ENCODE results near the gene OBSCN.

DNA sequence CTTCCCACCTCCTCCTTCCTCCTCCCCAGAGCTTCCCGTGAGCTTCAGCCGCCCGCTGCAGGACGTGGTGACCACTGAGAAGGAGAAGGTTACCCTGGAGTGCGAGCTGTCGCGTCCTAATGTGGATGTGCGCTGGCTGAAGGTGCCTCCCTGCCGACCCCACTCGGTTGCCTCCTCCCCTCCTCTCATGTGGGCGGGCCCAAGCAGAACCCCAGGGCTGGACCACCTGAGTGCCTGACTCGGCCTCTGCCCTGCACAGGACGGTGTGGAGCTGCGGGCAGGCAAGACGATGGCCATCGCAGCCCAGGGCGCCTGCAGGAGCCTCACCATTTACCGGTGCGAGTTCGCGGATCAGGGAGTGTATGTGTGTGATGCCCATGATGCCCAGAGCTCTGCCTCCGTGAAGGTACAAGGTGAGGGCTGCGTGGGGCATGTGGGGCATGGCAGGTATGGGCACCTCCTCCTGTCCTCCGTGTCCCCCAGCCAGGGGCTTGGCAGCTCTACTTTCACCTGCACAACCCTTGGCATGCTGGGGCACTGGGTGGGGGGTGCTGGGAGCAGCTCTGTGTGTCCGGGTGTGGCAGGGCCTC is 69.2 kb downstream of the OBSCN start:
- TF ChIP-seq, protein P1, sequence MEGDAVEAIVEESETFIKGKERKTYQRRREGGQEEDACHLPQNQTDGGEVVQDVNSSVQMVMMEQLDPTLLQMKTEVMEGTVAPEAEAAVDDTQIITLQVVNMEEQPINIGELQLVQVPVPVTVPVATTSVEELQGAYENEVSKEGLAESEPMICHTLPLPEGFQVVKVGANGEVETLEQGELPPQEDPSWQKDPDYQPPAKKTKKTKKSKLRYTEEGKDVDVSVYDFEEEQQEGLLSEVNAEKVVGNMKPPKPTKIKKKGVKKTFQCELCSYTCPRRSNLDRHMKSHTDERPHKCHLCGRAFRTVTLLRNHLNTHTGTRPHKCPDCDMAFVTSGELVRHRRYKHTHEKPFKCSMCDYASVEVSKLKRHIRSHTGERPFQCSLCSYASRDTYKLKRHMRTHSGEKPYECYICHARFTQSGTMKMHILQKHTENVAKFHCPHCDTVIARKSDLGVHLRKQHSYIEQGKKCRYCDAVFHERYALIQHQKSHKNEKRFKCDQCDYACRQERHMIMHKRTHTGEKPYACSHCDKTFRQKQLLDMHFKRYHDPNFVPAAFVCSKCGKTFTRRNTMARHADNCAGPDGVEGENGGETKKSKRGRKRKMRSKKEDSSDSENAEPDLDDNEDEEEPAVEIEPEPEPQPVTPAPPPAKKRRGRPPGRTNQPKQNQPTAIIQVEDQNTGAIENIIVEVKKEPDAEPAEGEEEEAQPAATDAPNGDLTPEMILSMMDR (IDR thresholded peaks at IDR 0.05), result no peak
- no peak for TF ChIP-seq POLR2A (IDR thresholded peaks at IDR 0.05)

Measured in heart left ventricle (tissue), 13 donors.